Liver (tissue), 9 donors: ENCODE measurements around the gene CFAP157. TPM values are rescaled to one million over a fixed set of nuclear protein-coding genes. Genes with fewer than 3 reads are reported as not detected.

Experiments
- DNase-seq: peaks from one replicate; pipeline ENCODE4 v3.0.0-alpha.2; 2017; ENCODE audit warnings: low spot score
- H3K27ac ChIP-seq, 2 donors: one replicate each; pipeline ENCODE4 v1.7.0; 2013; ENCODE audit warnings: inconsistent platforms in 2 of 2, low read length in 2 of 2, control low read depth in 1 of 2, low read depth in 1 of 2, mild to moderate bottlenecking in 1 of 2
- H3K27me3 ChIP-seq, 4 donors: one replicate each; pipeline versions ENCODE4 v1.6.1 to v1.7.0; 2013; ENCODE audit warnings: low read length in 3 of 4, inconsistent platforms in 1 of 4, mild to moderate bottlenecking in 1 of 4, moderate library complexity in 1 of 4; ENCODE audit not compliant: control insufficient read depth in 4 of 4, insufficient read depth in 4 of 4
- H3K36me3 ChIP-seq, 4 donors: one replicate each; pipeline versions ENCODE4 v1.6.1 to v1.7.0; 2013; ENCODE audit warnings: low read length in 3 of 4, mild to moderate bottlenecking in 3 of 4, low read depth in 1 of 4, moderate library complexity in 1 of 4; ENCODE audit not compliant: control insufficient read depth in 4 of 4, insufficient read depth in 3 of 4
- H3K4me1 ChIP-seq, 4 donors: one replicate each; pipeline versions ENCODE4 v1.6.1 to v1.7.0; 2013; ENCODE audit warnings: low read length in 3 of 4, mild to moderate bottlenecking in 3 of 4, moderate library complexity in 1 of 4; ENCODE audit not compliant: control insufficient read depth in 4 of 4, insufficient read depth in 4 of 4
- H3K4me3 ChIP-seq, 3 donors: one replicate each; pipeline versions ENCODE4 v1.6.1 to v1.7.0; 2013; ENCODE audit warnings: low read length in 3 of 3, control low read depth in 1 of 3, low read depth in 1 of 3, mild to moderate bottlenecking in 1 of 3
- H3K9ac ChIP-seq, 2 donors: one replicate each; pipeline ENCODE4 v1.7.0; 2013; ENCODE audit warnings: low read length in 2 of 2, mild to moderate bottlenecking in 2 of 2, moderate library complexity in 2 of 2, control low read depth in 1 of 2, low read depth in 1 of 2
- H3K9me3 ChIP-seq, 4 donors: one replicate each; pipeline versions ENCODE4 v1.6.1 to v1.7.0; 2013; ENCODE audit warnings: low read length in 3 of 4; ENCODE audit not compliant: control insufficient read depth in 4 of 4
- FOXA2 ChIP-seq: IDR thresholded peaks from 2 replicates; pipeline ENCODE4 v1.6.1; 2016; ENCODE audit warnings: antibody characterized with exemption
- GABPA ChIP-seq, 2 donors: IDR thresholded peaks in 1 of 2; conservative IDR thresholded peaks in 1 of 2; 2 replicates each; pipeline ENCODE4 v1.6.1; 2016; ENCODE audit warnings: antibody characterized with exemption in 2 of 2, mild to moderate bottlenecking in 1 of 2, moderate library complexity in 1 of 2
- HNF4A ChIP-seq, 2 donors: conservative IDR thresholded peaks; 2 replicates each; pipeline ENCODE4 v1.6.1; 2016; ENCODE audit warnings: antibody characterized with exemption in 2 of 2, mild to moderate bottlenecking in 2 of 2
- HNF4G ChIP-seq: IDR thresholded peaks from 2 replicates; pipeline ENCODE4 v1.6.1; 2016; ENCODE audit warnings: antibody characterized with exemption
- JUND ChIP-seq, 2 donors: IDR thresholded peaks; 2 replicates each; pipeline ENCODE4 v1.6.1; 2016; ENCODE audit warnings: antibody characterized with exemption in 2 of 2
- NR2F2 ChIP-seq: IDR thresholded peaks from 2 replicates; pipeline ENCODE4 v1.6.1; 2016; ENCODE audit warnings: antibody characterized with exemption
- RXRA ChIP-seq, 2 donors: IDR thresholded peaks; 2 replicates each; pipeline ENCODE4 v1.6.1; 2017 to 2018; ENCODE audit warnings: antibody characterized with exemption in 2 of 2, mild to moderate bottlenecking in 1 of 2
- SP1 ChIP-seq: IDR thresholded peaks from 2 replicates; pipeline ENCODE4 v1.6.1; 2018; ENCODE audit warnings: antibody characterized with exemption, mild to moderate bottlenecking
- TAF1 ChIP-seq: conservative IDR thresholded peaks from 2 replicates; pipeline ENCODE4 v1.6.1; 2016; ENCODE audit warnings: antibody characterized with exemption, mild to moderate bottlenecking
- YY1 ChIP-seq: IDR thresholded peaks from 2 replicates; pipeline ENCODE4 v1.6.1; 2016; ENCODE audit warnings: antibody characterized with exemption, mild to moderate bottlenecking
- WGBS: extraction: QIAGEN DNeasy Blood & Tissue Kit; methylation state at CpG from one replicate; pipeline ENCODE4 v1.1.7; 2013; 5-methylcytosine and 5-hydroxymethylcytosine counted together
- polyA plus RNA-seq, 2 donors: library from polyadenylated mRNA; stranded (reverse) in 1 of 2; unstranded in 1 of 2; fragments of 200-250 nt in 1 of 2; fragments of >200 nt in 1 of 2; fragmentation: Nextera tagmentation in 1 of 2; extraction: Ambion mirVana in 1 of 2; gene quantifications; one replicate each; pipeline versions ENCODE4 v1.2.1 to v1.2.3, GENCODE V29; 2013 to 2015
- total RNA-seq, 2 donors: library from RNA; depleted of rRNA; stranded (reverse); fragments of >200 nt; gene quantifications; one replicate each; pipeline ENCODE4 v1.2.3, GENCODE V29; 2014
- TF ChIP-seq, protein P1 (sequence below): IDR thresholded peaks from 2 replicates; pipeline ENCODE4 v1.6.1; 2016; ENCODE audit warnings: antibody characterized with exemption
- TF ChIP-seq, protein P2 (sequence below): fragments of 150-350 bp; IDR thresholded peaks from 2 replicates; pipeline ENCODE4 v1.5.1; 2017; ENCODE audit warnings: improper control_type of control experiment, low read depth, low read length; ENCODE audit not compliant: missing input control
- TF ChIP-seq, protein P3 (sequence below): IDR thresholded peaks from 2 replicates; pipeline ENCODE4 v1.6.1; 2016; ENCODE audit warnings: antibody characterized with exemption
- TF ChIP-seq, protein P4 (sequence below): IDR thresholded peaks from 2 replicates; pipeline ENCODE4 v1.6.1; 2016; ENCODE audit warnings: antibody characterized with exemption
- TF ChIP-seq, protein P5 (sequence below): IDR thresholded peaks from 2 replicates; pipeline ENCODE4 v1.6.1; 2016; ENCODE audit warnings: antibody characterized with exemption, mild to moderate bottlenecking
- donor health status: healthy.
- donor health status: healthy.
- donor health status: healthy.
- donor health status: healthy.
- donor health status: healthy.

Gene CFAP157
- total and polyA plus RNA-seq, 4 donors = 0.07 to 0.22 TPM; not detected in 2

DNA sequence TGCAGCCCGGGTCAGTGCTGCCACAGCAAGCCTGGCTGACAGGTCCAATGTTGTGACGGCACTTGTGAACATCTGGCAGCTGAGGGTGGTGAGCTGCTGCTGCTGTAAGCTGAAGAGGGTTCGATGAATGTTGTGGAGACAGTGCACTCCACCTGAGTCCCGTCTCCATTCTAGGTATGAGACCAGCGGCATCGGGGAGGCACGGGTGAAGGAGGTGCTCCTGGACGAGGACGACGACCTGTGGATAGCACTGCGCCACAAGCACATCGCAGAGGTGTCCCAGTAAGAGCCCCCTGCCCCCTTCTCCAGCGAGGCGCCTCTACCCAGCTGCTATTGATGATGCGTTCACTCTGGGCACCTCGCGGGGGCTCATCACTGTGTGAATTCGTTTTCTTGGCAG, 38.9 kb upstream of the CFAP157 start (continued):
- TF ChIP-seq JUND (IDR thresholded peaks at IDR 0.05) (no peak), TAF1 (no peak), SP1 (no peak)
- TF ChIP-seq, protein P1, sequence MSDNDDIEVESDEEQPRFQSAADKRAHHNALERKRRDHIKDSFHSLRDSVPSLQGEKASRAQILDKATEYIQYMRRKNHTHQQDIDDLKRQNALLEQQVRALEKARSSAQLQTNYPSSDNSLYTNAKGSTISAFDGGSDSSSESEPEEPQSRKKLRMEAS = no peak

DNA sequence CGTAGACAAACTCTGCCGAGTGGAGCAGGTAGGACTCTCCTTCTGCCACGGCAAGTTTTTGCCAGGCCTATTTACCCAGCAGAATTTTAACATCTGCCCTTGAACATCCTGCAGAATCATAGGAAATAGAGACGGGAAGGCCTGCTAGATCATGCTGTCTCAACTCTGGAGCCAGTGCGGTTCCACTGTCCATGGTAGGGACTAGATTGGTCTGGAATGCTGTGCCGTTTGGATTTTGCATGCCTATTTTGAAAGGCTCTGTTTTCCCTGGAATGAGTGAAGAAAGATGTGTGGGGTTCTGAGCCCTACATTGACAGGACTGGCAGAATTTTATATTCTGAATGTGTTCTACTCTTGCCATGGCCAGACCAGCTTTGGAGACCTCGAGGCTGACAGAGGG, 33.6 kb upstream of the CFAP157 start:
- Histone ChIP-seq H3K9me3 (no peaks in the 10 kb centered on the region), H3K27me3 (no peaks in the 10 kb centered on the region), H3K27ac (no peak overlapping the region), H3K36me3 (peaks cover 0 to 6% (median 0%) of the 10 kb centered on the region in 4 donors), H3K4me1 (no peaks in the 10 kb centered on the region), H3K9ac (no peak overlapping the region), H3K4me3 (no peak overlapping the region)
- DNase-seq = no peak
- WGBS = 87% methylated on average over 7 of the region's 7 CpGs
- TF ChIP-seq GABPA (IDR thresholded peaks at IDR 0.05 in 1 of 2, conservative IDR thresholded peaks at IDR 0.05 in 1 of 2) = no peak
- no peak for TF ChIP-seq YY1
- TF ChIP-seq NR2F2 = no peak

DNA sequence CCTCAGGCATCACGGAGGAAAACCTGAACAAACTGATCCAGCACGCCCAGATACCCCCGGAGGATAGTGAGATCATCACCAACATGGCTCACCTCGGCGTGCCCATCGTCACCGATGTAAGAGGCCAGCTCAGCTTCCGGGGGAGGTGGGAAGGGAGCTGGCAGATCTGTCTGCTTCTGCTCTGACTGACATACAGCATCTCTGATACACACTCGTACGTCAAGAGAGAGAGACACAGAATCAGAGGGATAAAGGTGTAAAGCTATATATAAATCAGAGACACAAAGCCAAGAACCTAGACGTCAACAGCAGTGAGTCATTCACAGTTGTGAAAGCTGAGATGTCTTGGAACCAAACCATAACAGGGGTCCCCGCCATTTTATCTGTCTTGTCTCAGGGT, 30.1 kb upstream of the CFAP157 start:
- DNase-seq = no peak
- Histone ChIP-seq H3K9me3 (no peaks in the 10 kb centered on the region), H3K27me3 (no peaks in the 10 kb centered on the region), H3K4me1 (no peaks in the 10 kb centered on the region), H3K27ac (no peak overlapping the region), H3K9ac (no peak overlapping the region), H3K4me3 (no peak overlapping the region), H3K36me3 (peaks cover 0 to 4% (median 0%) of the 10 kb centered on the region in 4 donors)
- WGBS = 96% methylated on average over 12 of the region's 12 CpGs
- TF ChIP-seq, protein P2, sequence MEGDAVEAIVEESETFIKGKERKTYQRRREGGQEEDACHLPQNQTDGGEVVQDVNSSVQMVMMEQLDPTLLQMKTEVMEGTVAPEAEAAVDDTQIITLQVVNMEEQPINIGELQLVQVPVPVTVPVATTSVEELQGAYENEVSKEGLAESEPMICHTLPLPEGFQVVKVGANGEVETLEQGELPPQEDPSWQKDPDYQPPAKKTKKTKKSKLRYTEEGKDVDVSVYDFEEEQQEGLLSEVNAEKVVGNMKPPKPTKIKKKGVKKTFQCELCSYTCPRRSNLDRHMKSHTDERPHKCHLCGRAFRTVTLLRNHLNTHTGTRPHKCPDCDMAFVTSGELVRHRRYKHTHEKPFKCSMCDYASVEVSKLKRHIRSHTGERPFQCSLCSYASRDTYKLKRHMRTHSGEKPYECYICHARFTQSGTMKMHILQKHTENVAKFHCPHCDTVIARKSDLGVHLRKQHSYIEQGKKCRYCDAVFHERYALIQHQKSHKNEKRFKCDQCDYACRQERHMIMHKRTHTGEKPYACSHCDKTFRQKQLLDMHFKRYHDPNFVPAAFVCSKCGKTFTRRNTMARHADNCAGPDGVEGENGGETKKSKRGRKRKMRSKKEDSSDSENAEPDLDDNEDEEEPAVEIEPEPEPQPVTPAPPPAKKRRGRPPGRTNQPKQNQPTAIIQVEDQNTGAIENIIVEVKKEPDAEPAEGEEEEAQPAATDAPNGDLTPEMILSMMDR = no peak
- TF ChIP-seq, protein P3, sequence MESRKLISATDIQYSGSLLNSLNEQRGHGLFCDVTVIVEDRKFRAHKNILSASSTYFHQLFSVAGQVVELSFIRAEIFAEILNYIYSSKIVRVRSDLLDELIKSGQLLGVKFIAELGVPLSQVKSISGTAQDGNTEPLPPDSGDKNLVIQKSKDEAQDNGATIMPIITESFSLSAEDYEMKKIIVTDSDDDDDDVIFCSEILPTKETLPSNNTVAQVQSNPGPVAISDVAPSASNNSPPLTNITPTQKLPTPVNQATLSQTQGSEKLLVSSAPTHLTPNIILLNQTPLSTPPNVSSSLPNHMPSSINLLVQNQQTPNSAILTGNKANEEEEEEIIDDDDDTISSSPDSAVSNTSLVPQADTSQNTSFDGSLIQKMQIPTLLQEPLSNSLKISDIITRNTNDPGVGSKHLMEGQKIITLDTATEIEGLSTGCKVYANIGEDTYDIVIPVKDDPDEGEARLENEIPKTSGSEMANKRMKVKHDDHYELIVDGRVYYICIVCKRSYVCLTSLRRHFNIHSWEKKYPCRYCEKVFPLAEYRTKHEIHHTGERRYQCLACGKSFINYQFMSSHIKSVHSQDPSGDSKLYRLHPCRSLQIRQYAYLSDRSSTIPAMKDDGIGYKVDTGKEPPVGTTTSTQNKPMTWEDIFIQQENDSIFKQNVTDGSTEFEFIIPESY = no peak
- TF ChIP-seq FOXA2 = no peak

DNA sequence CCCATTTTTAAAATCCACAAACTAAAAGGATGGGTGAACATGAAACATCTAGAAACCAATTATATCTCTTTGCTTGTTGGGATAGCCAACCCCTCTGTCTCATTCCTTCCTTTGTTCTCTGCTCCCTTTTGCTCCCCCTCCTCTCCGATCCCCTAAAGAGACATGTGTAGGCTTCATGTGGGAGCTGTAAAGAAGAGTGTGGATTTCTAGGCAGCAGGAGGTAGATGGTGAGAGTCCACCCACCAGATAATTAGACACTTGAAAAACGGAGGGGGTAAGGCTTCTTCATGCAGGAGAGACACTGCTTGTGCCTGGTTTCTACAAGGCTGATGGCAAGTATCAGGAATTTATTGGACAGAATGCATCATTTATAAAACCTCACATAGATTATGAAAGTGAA, 27.3 kb upstream of the CFAP157 start:
- no peaks in the 10 kb centered on the region for H3K4me1 ChIP-seq
- WGBS = 79% methylated on average over 2 of the region's 2 CpGs
- no peak overlapping the region for H3K27ac ChIP-seq
- no peak for DNase-seq
- TF ChIP-seq RXRA (IDR thresholded peaks at IDR 0.05) (no peak), JUND (IDR thresholded peaks at IDR 0.05) (no peak), HNF4G (no peak), TAF1 (no peak), HNF4A (conservative IDR thresholded peaks at IDR 0.05) (no peak), YY1 (no peak)
- TF ChIP-seq, protein P4, sequence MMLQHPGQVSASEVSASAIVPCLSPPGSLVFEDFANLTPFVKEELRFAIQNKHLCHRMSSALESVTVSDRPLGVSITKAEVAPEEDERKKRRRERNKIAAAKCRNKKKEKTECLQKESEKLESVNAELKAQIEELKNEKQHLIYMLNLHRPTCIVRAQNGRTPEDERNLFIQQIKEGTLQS = no peak
- TF ChIP-seq, protein P5, sequence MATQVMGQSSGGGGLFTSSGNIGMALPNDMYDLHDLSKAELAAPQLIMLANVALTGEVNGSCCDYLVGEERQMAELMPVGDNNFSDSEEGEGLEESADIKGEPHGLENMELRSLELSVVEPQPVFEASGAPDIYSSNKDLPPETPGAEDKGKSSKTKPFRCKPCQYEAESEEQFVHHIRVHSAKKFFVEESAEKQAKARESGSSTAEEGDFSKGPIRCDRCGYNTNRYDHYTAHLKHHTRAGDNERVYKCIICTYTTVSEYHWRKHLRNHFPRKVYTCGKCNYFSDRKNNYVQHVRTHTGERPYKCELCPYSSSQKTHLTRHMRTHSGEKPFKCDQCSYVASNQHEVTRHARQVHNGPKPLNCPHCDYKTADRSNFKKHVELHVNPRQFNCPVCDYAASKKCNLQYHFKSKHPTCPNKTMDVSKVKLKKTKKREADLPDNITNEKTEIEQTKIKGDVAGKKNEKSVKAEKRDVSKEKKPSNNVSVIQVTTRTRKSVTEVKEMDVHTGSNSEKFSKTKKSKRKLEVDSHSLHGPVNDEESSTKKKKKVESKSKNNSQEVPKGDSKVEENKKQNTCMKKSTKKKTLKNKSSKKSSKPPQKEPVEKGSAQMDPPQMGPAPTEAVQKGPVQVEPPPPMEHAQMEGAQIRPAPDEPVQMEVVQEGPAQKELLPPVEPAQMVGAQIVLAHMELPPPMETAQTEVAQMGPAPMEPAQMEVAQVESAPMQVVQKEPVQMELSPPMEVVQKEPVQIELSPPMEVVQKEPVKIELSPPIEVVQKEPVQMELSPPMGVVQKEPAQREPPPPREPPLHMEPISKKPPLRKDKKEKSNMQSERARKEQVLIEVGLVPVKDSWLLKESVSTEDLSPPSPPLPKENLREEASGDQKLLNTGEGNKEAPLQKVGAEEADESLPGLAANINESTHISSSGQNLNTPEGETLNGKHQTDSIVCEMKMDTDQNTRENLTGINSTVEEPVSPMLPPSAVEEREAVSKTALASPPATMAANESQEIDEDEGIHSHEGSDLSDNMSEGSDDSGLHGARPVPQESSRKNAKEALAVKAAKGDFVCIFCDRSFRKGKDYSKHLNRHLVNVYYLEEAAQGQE = no peak
- no peaks in the 10 kb centered on the region for H3K9me3 ChIP-seq
- H3K9ac ChIP-seq = no peak overlapping the region
- H3K27me3 ChIP-seq = no peaks in the 10 kb centered on the region
- no peak overlapping the region for H3K4me3 ChIP-seq
- H3K36me3 ChIP-seq = peaks cover 0 to 5% (median 0%) of the 10 kb centered on the region in 4 donors
